Prostate gland (tissue), 2 donors: ENCODE results near the gene FAU.

Experiments
- CTCF ChIP-seq, 4 experiments: fragments of 200-600 bp in 2 of 4; fragments of 450-650 bp in 2 of 4; sonication (generic) in 2 of 4; IDR thresholded peaks; 1 replicate in 3 of 4; 2 replicates in 1 of 4; pipeline ENCODE4 v1.5.1; 2016 to 2019; ENCODE audit warnings: antibody characterized with exemption in 4 of 4, mild to moderate bottlenecking in 2 of 4, moderate library complexity in 2 of 4
- POLR2A ChIP-seq: fragments of 450-650 bp; IDR thresholded peaks from one replicate; pipeline ENCODE4 v1.6.1; 2016; ENCODE audit warnings: antibody characterized with exemption, mild to moderate bottlenecking

- no peak for TF ChIP-seq POLR2A
- TF ChIP-seq CTCF (IDR thresholded peaks at IDR 0.05), result no peak
Measured at GRCh38 chr11:65077451-65077850, 44.5 kb downstream of the FAU start.
